ENCODE results near the gene ERMP1.

GRCh38 chr9:5787220-5787619, 45.7 kb downstream of the ERMP1 start:
- TF ChIP-seq CTCF (IDR thresholded peaks at IDR 0.05) (no peak), USF2 (IDR thresholded peaks at IDR 0.05) (no peak)
